Activated T-cell treated with anti-CD3 and anti-CD28 coated beads, Interleukin-2, amount 50 U/mL, for 72 hours (primary cell): ENCODE measurements around the gene LGALS13. TPM values are rescaled to one million over a fixed set of nuclear protein-coding genes. Genes with fewer than 3 reads are reported as not detected.

Experiments
- ATAC-seq, 2 donors: fragments of 150-1000 bp; cut with Tn5 transposase; replicated peaks in 1 of 2; 2 replicates each; pipeline ENCODE4 v1.10.0; 2021; ENCODE audit warnings: moderate library complexity in 2 of 2, mild to moderate bottlenecking in 1 of 2
- DNase-seq, 2 donors: peaks; one replicate each; pipeline ENCODE4 v3.0.0; 2021 to 2022; ENCODE audit warnings: mixed read lengths in 1 of 2
- H3K27ac Mint-ChIP-seq: one replicate; pipeline ENCODE4 v1.8.0; 2022; ENCODE audit warnings: mild to moderate bottlenecking, moderate library complexity, mixed read lengths
- H3K27me3 Mint-ChIP-seq: one replicate; pipeline ENCODE4 v1.8.0; 2022; ENCODE audit warnings: low read depth, mixed read lengths
- H3K36me3 Mint-ChIP-seq, 2 donors: one replicate each; pipeline ENCODE4 v1.8.0; 2022; ENCODE audit warnings: mixed read lengths in 2 of 2, mild to moderate bottlenecking in 1 of 2; ENCODE audit not compliant: insufficient read depth in 2 of 2
- H3K4me1 Mint-ChIP-seq: one replicate; pipeline ENCODE4 v1.8.0; 2022; ENCODE audit warnings: low read depth, mixed read lengths
- H3K4me3 Mint-ChIP-seq, 2 donors: one replicate each; pipeline ENCODE4 v1.8.0; 2022; ENCODE audit warnings: mild to moderate bottlenecking in 2 of 2, mixed read lengths in 2 of 2, moderate library complexity in 2 of 2
- H3K9me3 Mint-ChIP-seq, 2 donors: one replicate each; pipeline ENCODE4 v1.8.0; 2022; ENCODE audit warnings: mixed read lengths in 2 of 2
- total RNA-seq, 2 donors: library from RNA; stranded (reverse); gene quantifications; one replicate each; pipeline ENCODE4 v1.2.3, GENCODE V29; 2022

Gene LGALS13
- total RNA-seq, 2 donors from 2014 or later = not detected

GRCh38 chr19:39631626-39632025, 29.3 kb downstream of the LGALS13 start:
- Mint-ChIP-seq H3K27me3 (peaks cover 38% of the 10 kb centered on the region), H3K36me3 (no peaks in the 10 kb centered on the region), H3K9me3 (peaks cover 0 to 3% of the 10 kb centered on the region in 2 donors), H3K27ac (no peak overlapping the region), H3K4me1 (no peaks in the 10 kb centered on the region), H3K4me3 (no peak overlapping the region)
- ATAC-seq (no peak), DNase-seq (no peak)

GRCh38 chr19:39637891-39638290, 35.6 kb downstream of the LGALS13 start:
- peaks cover 86% of the 10 kb centered on the region for H3K27me3 Mint-ChIP-seq
- DNase-seq (no peak), ATAC-seq (peak in 1 of 2 donors; percentile 42)
- H3K9me3 Mint-ChIP-seq = peaks cover 0 to 3% of the 10 kb centered on the region in 2 donors
- no peak overlapping the region for H3K27ac Mint-ChIP-seq
- H3K4me3 Mint-ChIP-seq = no peak overlapping the region
- no peaks in the 10 kb centered on the region for H3K36me3 Mint-ChIP-seq
- H3K4me1 Mint-ChIP-seq = no peaks in the 10 kb centered on the region

- H3K36me3 Mint-ChIP-seq = no peaks in the 10 kb centered on the region
- DNase-seq = no peak
- ATAC-seq = no peak
- no peaks in the 10 kb centered on the region for H3K9me3 Mint-ChIP-seq
- H3K27ac Mint-ChIP-seq = no peak overlapping the region
- no peaks in the 10 kb centered on the region for H3K4me1 Mint-ChIP-seq
- H3K27me3 Mint-ChIP-seq = peaks cover 72% of the 10 kb centered on the region
- no peak overlapping the region for H3K4me3 Mint-ChIP-seq
Measured at GRCh38 chr19:39641773-39642172, 39.4 kb downstream of the LGALS13 start.

GRCh38 chr19:39643591-39643990, 41.3 kb downstream of the LGALS13 start:
- H3K27me3 Mint-ChIP-seq = peaks cover 75% of the 10 kb centered on the region

GRCh38 chr19:39645800-39646411, 43.6 kb downstream of the LGALS13 start:
- peak in 1 of 2 donors; percentile 4 for DNase-seq
- Mint-ChIP-seq H3K4me3 (no peak overlapping the region), H3K9me3 (no peaks in the 10 kb centered on the region), H3K27ac (no peak overlapping the region), H3K4me1 (no peaks in the 10 kb centered on the region), H3K36me3 (no peaks in the 10 kb centered on the region), H3K27me3 (peaks cover 72% of the 10 kb centered on the region)
- ATAC-seq = no peak

More at GRCh38 chr19:39643591-39643990, 41.3 kb downstream of the LGALS13 start:
- H3K27ac Mint-ChIP-seq = no peak overlapping the region
- ATAC-seq (no peak), DNase-seq (no peak)
- H3K4me1 Mint-ChIP-seq = no peaks in the 10 kb centered on the region
- no peaks in the 10 kb centered on the region for H3K9me3 Mint-ChIP-seq
- no peaks in the 10 kb centered on the region for H3K36me3 Mint-ChIP-seq
- no peak overlapping the region for H3K4me3 Mint-ChIP-seq

- no peak for ATAC-seq
- no peaks in the 10 kb centered on the region for H3K4me1 Mint-ChIP-seq
- H3K4me3 Mint-ChIP-seq = no peak overlapping the region
- no peak overlapping the region for H3K27ac Mint-ChIP-seq
- H3K27me3 Mint-ChIP-seq = peaks cover 70% of the 10 kb centered on the region
- no peak for DNase-seq
- no peaks in the 10 kb centered on the region for H3K9me3 Mint-ChIP-seq
- H3K36me3 Mint-ChIP-seq = no peaks in the 10 kb centered on the region
Measured at GRCh38 chr19:39647918-39648317, 45.6 kb downstream of the LGALS13 start.

- Mint-ChIP-seq H3K36me3 (no peaks in the 10 kb centered on the region), H3K9me3 (no peaks in the 10 kb centered on the region), H3K27ac (no peak within 1 kb of the TSS), H3K4me3 (no peak within 1 kb of the TSS), H3K27me3 (peaks cover 55% of the 10 kb centered on the region), H3K4me1 (no peaks in the 10 kb centered on the region)
- ATAC-seq (no peak), DNase-seq (no peak)
Measured at GRCh38 chr19:39655613-39656012, 53.3 kb downstream of the LGALS13 start, which contains the start of gene LGALS16. TSS of gene LGALS16 (plus strand) at chr19:39655913. CDS start at chr19:39655962, 49 bp downstream.

Other genes starting within 250 kb of the LGALS13 start
- gene PAF1, start 211.4 kb upstream of the LGALS13 start, total RNA-seq = 10 to 100 TPM; 52.0 TPM
- 10 to 100 TPM; 26.4 to 34.3 TPM for gene MED29, start 211.1 kb upstream of the LGALS13 start, total RNA-seq
- 100 to 1,000 TPM in 1 of 2 donors, 10 to 100 TPM in 1; 81.4 to 108 TPM for gene ZFP36, start 195.7 kb upstream of the LGALS13 start, total RNA-seq
- 10 to 100 TPM; 86.5 to 92.1 TPM for gene PLEKHG2, start 189.9 kb upstream of the LGALS13 start, total RNA-seq
- gene RPS16, start 166.6 kb upstream of the LGALS13 start, total RNA-seq = 1,000 to 10,000 TPM; 3,177 to 3,644 TPM
- gene SUPT5H, start 156.9 kb upstream of the LGALS13 start, total RNA-seq = 100 to 1,000 TPM; 192 to 201 TPM
- gene TIMM50, start 121.7 kb upstream of the LGALS13 start, total RNA-seq = 10 to 100 TPM; 52.4 to 55.8 TPM
- gene DLL3, start 103.6 kb upstream of the LGALS13 start, total RNA-seq = 1 to 10 TPM in 1 of 2 donors, under 1 TPM in 1; 0.72 to 1.1 TPM
- gene SELENOV, start 87.4 kb upstream of the LGALS13 start, total RNA-seq = not detected
- gene EID2B, start 69.7 kb upstream of the LGALS13 start, total RNA-seq = 1 to 10 TPM; 4.3 to 4.5 TPM
- gene EID2, start 62.4 kb upstream of the LGALS13 start, total RNA-seq = 10 to 100 TPM; 15.3 to 16.0 TPM
- gene LGALS16, start 53.4 kb downstream of the LGALS13 start, total RNA-seq = not detected
- gene LGALS14, start 102.0 kb downstream of the LGALS13 start, total RNA-seq = 1 to 10 TPM; 4.3 to 9.5 TPM
- gene CLC, start 135.5 kb downstream of the LGALS13 start, total RNA-seq = 1 to 10 TPM in 1 of 2 donors, not detected in 1; 1.7 TPM
- gene LEUTX, start 176.3 kb downstream of the LGALS13 start, total RNA-seq = not detected
- 1 to 10 TPM; 6.1 to 7.0 TPM for gene DYRK1B, start 231.6 kb downstream of the LGALS13 start, total RNA-seq
- gene FBL, start 243.9 kb downstream of the LGALS13 start, total RNA-seq = 100 to 1,000 TPM; 482 to 499 TPM